WERI-Rb-1 (cell line): ENCODE results near the gene SLC5A6.

Experiments
- DNase-seq: peaks from one replicate; pipeline ENCODE4 v3.0.0-alpha.2; 2020
- H3K27ac ChIP-seq: fragments of 250-450 bp; sonication (Bioruptor Pico); 2 replicates; pipeline ENCODE4 v1.5.1; 2020; ENCODE audit warnings: mild to moderate bottlenecking, moderate library complexity
- H3K27me3 ChIP-seq: fragments of 250-450 bp; sonication (Bioruptor Pico); 2 replicates; pipeline ENCODE4 v1.5.1; 2021; ENCODE audit warnings: mild to moderate bottlenecking, low read depth, moderate library complexity; ENCODE audit not compliant: insufficient read depth, severe bottlenecking
- H3K36me3 ChIP-seq: fragments of 250-450 bp; sonication (Bioruptor Pico); 2 replicates; pipeline ENCODE4 v1.5.1; 2020; ENCODE audit warnings: mild to moderate bottlenecking, moderate library complexity
- H3K4me3 ChIP-seq: 2 replicates; pipeline ENCODE4 v1.5.1; 2011; ENCODE audit warnings: low read depth, mild to moderate bottlenecking, control low read depth, low read length
- H3K9me3 ChIP-seq: fragments of 250-450 bp; sonication (Bioruptor Pico); 2 replicates; pipeline ENCODE4 v1.5.1; 2021; ENCODE audit warnings: mild to moderate bottlenecking, moderate library complexity; ENCODE audit not compliant: severe bottlenecking
- CTCF ChIP-seq: IDR thresholded peaks from 2 replicates; pipeline ENCODE4 v1.5.1; 2011; ENCODE audit warnings: low read depth, mild to moderate bottlenecking, control low read depth, inconsistent platforms, low read length

SLC5A6 gene

GRCh38 chr2:27217173-27218121 lies 5.4 kb upstream of the SLC5A6 start, which contains the start of gene CAD:
CAD (plus strand) TSS chr2:27217369; CDS start chr2:27217552, 183 bp downstream.
- peak within 1 kb of the TSS; percentile 88 for H3K4me3 ChIP-seq
- H3K36me3 ChIP-seq, result peaks cover 82% of the 10 kb centered on the region
- H3K27me3 ChIP-seq, result no peaks in the 10 kb centered on the region
- peak within 1 kb of the TSS; percentile 93 for H3K27ac ChIP-seq
- peak; percentile 95 for DNase-seq
- H3K9me3 ChIP-seq, result no peaks in the 10 kb centered on the region
- TF ChIP-seq CTCF, result peak; percentile 32; the same call in 1 of the 2 replicates

GRCh38 chr2:27216416-27217137 lies 4.5 kb upstream of the SLC5A6 start:
- DNase-seq, result no peak
- Histone ChIP-seq H3K36me3 (peaks cover 76% of the 10 kb centered on the region), H3K27ac (peak overlapping the region; percentile 93), H3K4me3 (peak overlapping the region; percentile 88), H3K9me3 (no peaks in the 10 kb centered on the region), H3K27me3 (no peaks in the 10 kb centered on the region)
- TF ChIP-seq CTCF, result no peak

GRCh38 chr2:27214941-27215340 lies 2.9 kb upstream of the SLC5A6 start:
- Histone ChIP-seq H3K36me3 (peaks cover 64% of the 10 kb centered on the region), H3K4me3 (no peak overlapping the region), H3K27ac (no peak overlapping the region), H3K9me3 (no peaks in the 10 kb centered on the region), H3K27me3 (no peaks in the 10 kb centered on the region)
- no peak for DNase-seq
- no peak for TF ChIP-seq CTCF

GRCh38 chr2:27212626-27213471 lies 781 bp upstream of the SLC5A6 start:
- no peaks in the 10 kb centered on the region for H3K9me3 ChIP-seq
- DNase-seq, result peak; percentile 22
- peak overlapping the region; percentile 98 for H3K27ac ChIP-seq
- no peak for TF ChIP-seq CTCF
- peaks cover 64% of the 10 kb centered on the region for H3K36me3 ChIP-seq
- no peaks in the 10 kb centered on the region for H3K27me3 ChIP-seq
- H3K4me3 ChIP-seq, result peak overlapping the region; percentile 91

- Histone ChIP-seq H3K4me3 (peak overlapping the region; percentile 91), H3K9me3 (no peaks in the 10 kb centered on the region), H3K27me3 (no peaks in the 10 kb centered on the region), H3K27ac (peak overlapping the region; percentile 98), H3K36me3 (peaks cover 68% of the 10 kb centered on the region)
- peak; percentile 28 for DNase-seq
- no peak for TF ChIP-seq CTCF
These were observed 676 bp downstream of the SLC5A6 start for GRCh38 chr2:27211241-27211942.
